ENCODE data around the gene RDM1. TPM values are rescaled to one million over a fixed set of nuclear protein-coding genes. Genes with fewer than 3 reads are reported as not detected.

Gene RDM1
- total RNA-seq, 4 donors from 2014 or later = not detected

DNA sequence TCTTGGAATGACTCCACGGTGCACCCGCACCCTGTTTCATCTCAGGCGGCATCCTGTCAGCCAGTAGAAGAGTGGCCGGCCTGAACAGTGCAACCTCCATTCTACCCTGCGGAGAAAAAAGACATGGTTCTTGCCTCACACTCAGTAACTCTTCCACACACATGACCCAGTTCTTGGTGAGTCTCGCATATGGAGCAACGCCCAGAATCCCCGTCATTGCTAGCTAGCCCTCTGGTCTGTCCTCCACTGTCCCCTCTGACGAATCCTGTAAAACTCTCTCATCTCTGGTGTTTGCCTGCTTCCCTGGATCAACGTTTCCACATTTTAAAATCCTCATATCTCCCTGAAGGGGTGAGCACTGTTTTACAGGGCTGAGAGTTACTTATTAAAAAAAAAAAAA is 4.2 kb upstream of the RDM1 start:
- no peaks in the 10 kb centered on the region for H3K36me3 ChIP-seq
- H3K4me1 ChIP-seq = peaks cover 0 to 37% (median 20%) of the 10 kb centered on the region in 4 donors
- no peak overlapping the region for H3K4me3 ChIP-seq
- WGBS, 2 donors = 90 to 91% methylated on average over 10 of the region's 10 CpGs
- no peak for DNase-seq (ENCODE audit: low spot score in 2 of 2)
- no peaks in the 10 kb centered on the region for H3K9me3 ChIP-seq
- no peaks in the 10 kb centered on the region for H3K27me3 ChIP-seq
- H3K27ac ChIP-seq = no peak overlapping the region
- TF ChIP-seq, protein P1, sequence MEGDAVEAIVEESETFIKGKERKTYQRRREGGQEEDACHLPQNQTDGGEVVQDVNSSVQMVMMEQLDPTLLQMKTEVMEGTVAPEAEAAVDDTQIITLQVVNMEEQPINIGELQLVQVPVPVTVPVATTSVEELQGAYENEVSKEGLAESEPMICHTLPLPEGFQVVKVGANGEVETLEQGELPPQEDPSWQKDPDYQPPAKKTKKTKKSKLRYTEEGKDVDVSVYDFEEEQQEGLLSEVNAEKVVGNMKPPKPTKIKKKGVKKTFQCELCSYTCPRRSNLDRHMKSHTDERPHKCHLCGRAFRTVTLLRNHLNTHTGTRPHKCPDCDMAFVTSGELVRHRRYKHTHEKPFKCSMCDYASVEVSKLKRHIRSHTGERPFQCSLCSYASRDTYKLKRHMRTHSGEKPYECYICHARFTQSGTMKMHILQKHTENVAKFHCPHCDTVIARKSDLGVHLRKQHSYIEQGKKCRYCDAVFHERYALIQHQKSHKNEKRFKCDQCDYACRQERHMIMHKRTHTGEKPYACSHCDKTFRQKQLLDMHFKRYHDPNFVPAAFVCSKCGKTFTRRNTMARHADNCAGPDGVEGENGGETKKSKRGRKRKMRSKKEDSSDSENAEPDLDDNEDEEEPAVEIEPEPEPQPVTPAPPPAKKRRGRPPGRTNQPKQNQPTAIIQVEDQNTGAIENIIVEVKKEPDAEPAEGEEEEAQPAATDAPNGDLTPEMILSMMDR (IDR thresholded peaks at IDR 0.05) = no peak
- TF ChIP-seq POLR2A (IDR thresholded peaks at IDR 0.05) (no peak), EP300 (IDR thresholded peaks at IDR 0.05) (no peak)

DNA sequence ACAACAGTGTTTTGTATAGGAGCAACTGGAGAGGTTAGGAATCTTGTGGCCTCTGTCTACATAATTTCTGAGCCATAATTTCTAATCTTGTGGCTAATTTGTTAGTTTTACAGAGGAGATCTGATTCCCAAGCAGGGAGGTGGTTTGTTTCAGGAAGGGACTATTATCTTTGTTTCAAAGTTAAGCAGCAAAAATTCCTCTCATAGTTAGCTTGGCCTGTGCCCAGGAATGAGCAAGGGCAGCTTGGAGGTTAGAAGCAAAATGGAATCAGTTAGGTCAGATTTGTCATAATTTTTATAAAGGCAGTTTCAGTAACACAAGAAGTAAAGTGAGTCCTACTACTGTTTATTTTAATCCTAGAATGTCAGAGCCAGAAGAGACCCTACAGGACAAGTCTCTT is 2.0 kb upstream of the RDM1 start:
- no peak for DNase-seq (ENCODE audit: low spot score in 2 of 2)
- TF ChIP-seq EP300 (IDR thresholded peaks at IDR 0.05) (no peak), POLR2A (IDR thresholded peaks at IDR 0.05) (no peak)
- TF ChIP-seq, protein P1 (IDR thresholded peaks at IDR 0.05) = no peak
- H3K9me3 ChIP-seq = no peaks in the 10 kb centered on the region
- peak overlapping the region in 2 of 4 donors; percentile 38 to 79 for H3K27ac ChIP-seq
- H3K4me1 ChIP-seq = peaks cover 0 to 40% (median 20%) of the 10 kb centered on the region in 4 donors
- H3K36me3 ChIP-seq = no peaks in the 10 kb centered on the region
- H3K4me3 ChIP-seq = peak overlapping the region in 1 of 4 donors; percentile 18
- no peaks in the 10 kb centered on the region for H3K27me3 ChIP-seq

DNA sequence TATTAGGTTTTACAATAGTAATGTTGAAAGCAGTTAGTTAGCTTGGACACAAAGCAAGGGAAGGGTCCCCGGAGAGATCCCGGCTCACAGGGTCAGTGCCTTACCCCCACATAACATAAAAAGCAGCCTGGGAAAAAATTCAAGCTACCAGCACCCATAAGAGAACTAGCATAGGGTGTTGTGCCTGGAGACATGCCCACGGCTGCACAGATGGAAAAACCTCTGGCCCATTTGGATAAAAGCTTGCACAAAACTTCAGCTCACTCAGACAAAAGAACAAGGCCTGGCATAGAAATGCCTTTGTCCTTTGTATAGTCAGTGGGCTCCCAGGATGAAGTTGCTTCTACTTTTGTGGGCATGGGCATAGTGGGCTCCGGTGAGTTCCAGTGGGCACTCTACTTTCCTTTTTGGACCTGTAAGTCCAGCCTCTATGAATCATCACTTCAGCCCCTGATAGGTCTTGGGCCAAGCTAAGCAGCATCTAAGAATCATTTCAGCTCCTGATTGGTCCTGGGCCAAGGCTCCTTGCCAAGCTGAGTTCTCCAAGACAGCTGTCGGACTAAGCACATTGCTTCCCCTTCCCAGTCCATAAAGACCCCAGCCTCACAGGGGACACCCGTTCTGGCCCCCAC is 1.3 kb upstream of the RDM1 start:
- WGBS, 2 donors = 27 to 30% methylated on average over 6 of the region's 6 CpGs
- DNase-seq (ENCODE audit: low spot score in 2 of 2) = peak in 1 of 2 donors; percentile 11
- Histone ChIP-seq H3K36me3 (no peaks in the 10 kb centered on the region), H3K27me3 (no peaks in the 10 kb centered on the region), H3K9me3 (no peaks in the 10 kb centered on the region), H3K27ac (peak overlapping the region in 2 of 4 donors; percentile 38 to 79), H3K4me1 (peaks cover 0 to 40% (median 20%) of the 10 kb centered on the region in 4 donors), H3K4me3 (peak overlapping the region in 1 of 4 donors; percentile 18)
- no peak for TF ChIP-seq EP300 (IDR thresholded peaks at IDR 0.05)

DNA sequence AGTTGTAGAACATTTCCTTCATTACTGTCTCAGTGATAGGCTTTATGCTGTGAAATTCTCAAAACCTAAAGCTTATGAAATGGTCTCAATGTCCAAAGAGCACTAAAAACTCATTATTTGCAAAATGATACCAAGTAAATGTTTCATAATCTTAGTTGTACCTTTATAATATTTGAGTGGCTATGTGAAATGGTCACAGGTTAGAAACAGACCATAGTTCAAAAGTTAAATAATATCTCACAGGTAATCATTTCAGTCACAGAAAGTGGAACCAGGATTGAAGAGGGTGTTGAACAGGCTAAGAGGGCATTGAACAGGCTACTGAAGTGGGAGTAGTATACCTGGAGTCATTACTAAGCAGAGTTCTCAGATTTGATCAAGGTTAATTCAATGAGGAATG is 2.9 kb downstream of the RDM1 start:
- no peak for DNase-seq (ENCODE audit: low spot score in 2 of 2)
- TF ChIP-seq, protein P1 (IDR thresholded peaks at IDR 0.05) = no peak
- TF ChIP-seq POLR2A (IDR thresholded peaks at IDR 0.05) (no peak), EP300 (IDR thresholded peaks at IDR 0.05) (no peak)

DNA sequence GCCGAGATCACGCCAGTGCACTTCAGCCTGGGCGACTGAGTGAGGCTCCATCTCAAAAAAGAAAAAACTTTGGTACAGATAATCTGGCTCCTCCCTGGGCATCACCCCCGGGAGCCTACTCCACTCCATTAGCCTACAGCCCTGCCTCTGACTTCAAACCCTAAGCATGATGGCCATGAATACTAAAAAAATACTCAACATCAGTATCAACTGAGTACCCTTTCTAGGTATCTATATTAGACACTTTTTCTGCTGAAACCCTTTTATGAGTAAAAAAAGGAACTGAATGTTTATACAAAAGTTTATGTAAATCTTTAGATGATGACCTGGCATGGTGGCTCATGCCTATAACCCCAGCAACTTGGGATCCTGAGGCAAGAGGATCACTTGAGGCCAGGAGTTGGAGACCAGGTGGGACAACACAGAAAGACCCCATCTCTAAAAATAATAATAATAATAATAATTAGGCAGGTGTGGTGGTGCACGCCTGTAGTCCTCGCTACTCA is 6.9 kb downstream of the RDM1 start:
- Histone ChIP-seq H3K27ac (no peak overlapping the region), H3K36me3 (no peaks in the 10 kb centered on the region), H3K27me3 (no peaks in the 10 kb centered on the region), H3K4me1 (no peaks in the 10 kb centered on the region), H3K4me3 (no peak overlapping the region), H3K9me3 (no peaks in the 10 kb centered on the region)
- DNase-seq (ENCODE audit: low spot score in 2 of 2) = no peak
- TF ChIP-seq, protein P1 (IDR thresholded peaks at IDR 0.05) = no peak
- no peak for TF ChIP-seq POLR2A (IDR thresholded peaks at IDR 0.05)
- TF ChIP-seq EP300 (IDR thresholded peaks at IDR 0.05) = no peak
- WGBS, 2 donors = 95 to 97% methylated on average over 6 of the region's 6 CpGs

More for the DNA sequence above, 2.9 kb downstream of the RDM1 start:
- H3K4me1 ChIP-seq = peaks cover 0 to 32% (median 20%) of the 10 kb centered on the region in 4 donors
- no peaks in the 10 kb centered on the region for H3K9me3 ChIP-seq
- no peak overlapping the region for H3K4me3 ChIP-seq
- no peak overlapping the region for H3K27ac ChIP-seq
- H3K36me3 ChIP-seq = no peaks in the 10 kb centered on the region
- H3K27me3 ChIP-seq = no peaks in the 10 kb centered on the region
